Measurements from ENCODE around the gene SLC6A12.

Gene SLC6A12

DNA sequence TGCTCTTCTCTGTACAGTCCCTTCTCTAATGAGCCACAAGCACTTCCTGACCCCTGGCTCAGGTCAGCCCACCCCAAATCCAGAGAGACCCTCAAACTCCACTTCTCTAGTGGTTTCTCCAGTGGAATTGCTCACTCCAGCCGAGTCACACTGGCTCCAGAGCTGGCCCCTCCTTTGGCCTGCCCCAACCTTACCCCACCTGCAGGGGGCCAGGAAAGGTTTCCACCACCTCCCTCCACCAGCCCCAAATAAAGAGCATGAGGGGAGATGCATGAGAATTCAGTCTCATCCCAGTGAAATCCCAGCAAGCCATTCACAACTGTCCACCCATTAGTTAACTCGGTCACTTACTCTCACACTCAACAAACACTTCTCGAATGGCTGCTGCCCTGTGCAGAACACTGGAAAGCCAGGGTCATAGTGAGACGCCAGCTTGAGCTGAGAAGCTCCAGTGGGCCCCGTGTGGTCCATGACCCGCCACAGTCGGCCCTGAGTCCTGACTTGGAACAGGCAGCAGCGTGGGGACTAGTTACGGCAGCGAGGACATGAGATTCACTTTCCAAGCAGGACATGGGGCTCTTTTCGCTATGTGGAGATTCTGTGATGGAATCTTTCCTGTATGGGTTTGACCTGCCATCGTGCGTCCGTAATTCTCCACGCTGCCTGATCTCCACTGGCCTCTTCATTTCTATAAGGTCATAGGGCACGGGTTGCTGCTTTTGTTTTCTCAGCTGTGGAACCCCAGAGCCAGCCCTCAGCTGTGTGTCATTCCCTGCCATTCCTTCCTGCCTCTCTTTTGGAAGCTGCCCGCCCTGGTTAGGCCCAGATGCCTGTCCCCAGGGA is 44.2 kb downstream of the SLC6A12 start:
- H3K27ac ChIP-seq: no peak overlapping the region
- no peaks in the 10 kb centered on the region for H3K36me3 ChIP-seq (replicated peaks)
- TF ChIP-seq, protein P1, sequence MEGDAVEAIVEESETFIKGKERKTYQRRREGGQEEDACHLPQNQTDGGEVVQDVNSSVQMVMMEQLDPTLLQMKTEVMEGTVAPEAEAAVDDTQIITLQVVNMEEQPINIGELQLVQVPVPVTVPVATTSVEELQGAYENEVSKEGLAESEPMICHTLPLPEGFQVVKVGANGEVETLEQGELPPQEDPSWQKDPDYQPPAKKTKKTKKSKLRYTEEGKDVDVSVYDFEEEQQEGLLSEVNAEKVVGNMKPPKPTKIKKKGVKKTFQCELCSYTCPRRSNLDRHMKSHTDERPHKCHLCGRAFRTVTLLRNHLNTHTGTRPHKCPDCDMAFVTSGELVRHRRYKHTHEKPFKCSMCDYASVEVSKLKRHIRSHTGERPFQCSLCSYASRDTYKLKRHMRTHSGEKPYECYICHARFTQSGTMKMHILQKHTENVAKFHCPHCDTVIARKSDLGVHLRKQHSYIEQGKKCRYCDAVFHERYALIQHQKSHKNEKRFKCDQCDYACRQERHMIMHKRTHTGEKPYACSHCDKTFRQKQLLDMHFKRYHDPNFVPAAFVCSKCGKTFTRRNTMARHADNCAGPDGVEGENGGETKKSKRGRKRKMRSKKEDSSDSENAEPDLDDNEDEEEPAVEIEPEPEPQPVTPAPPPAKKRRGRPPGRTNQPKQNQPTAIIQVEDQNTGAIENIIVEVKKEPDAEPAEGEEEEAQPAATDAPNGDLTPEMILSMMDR (IDR thresholded peaks at IDR 0.05; ENCODE audit: low read depth, low read length, missing control alignments): peak; percentile 53
- H3K4me3 ChIP-seq (ENCODE audit: low read depth, low read length): no peak overlapping the region
- in situ Hi-C loops (cut with HindIII; ENCODE audit: low pct_ligation_motif_present, low sequenced_read_pairs): no loop called here
- DNase-seq: no peak
- no peaks in the 10 kb centered on the region for H3K27me3 ChIP-seq (replicated peaks)

DNA sequence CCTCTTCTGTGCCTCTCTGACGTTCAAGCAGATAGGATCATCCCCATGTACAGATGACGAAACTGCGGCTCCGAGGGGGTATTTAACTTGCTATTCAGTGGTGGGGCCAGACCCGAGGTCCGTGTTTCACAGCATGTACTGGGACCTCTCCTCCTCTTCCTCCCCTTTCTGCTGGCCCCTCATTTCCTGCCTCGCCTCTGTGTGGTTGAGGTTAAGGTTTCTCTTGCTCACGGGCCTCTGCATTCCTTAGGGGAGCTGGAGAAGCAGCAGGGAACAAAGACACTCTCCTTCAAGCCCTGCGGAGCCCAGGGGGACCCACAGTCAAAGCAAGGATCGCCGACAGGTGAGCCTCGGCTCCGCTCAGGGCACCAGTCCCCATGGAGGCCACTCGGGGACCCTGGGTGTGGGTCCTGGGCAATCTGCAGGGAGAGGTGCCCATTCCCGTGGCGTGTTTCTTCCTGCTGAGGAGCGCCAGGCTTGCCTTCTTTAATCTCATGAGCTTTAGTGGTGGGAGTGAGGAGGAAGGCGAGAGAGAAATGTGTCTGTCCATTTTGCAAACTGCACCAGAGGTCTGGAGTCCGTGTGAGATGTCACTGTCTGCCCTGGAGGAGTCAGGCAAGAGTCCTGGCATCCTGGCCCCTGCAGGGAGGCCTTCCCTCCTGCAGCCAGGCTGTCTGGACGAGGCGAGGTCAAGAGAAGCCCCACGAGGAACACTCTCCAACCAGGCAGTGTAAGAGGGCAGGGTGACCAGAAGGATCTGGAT is 45.0 kb downstream of the SLC6A12 start:
- H3K36me3 ChIP-seq (replicated peaks): no peaks in the 10 kb centered on the region
- no peak overlapping the region for H3K27ac ChIP-seq
- no peaks in the 10 kb centered on the region for H3K27me3 ChIP-seq (replicated peaks)
- no peak for DNase-seq
- H3K4me3 ChIP-seq (ENCODE audit: low read depth, low read length): no peak overlapping the region
- in situ Hi-C loops (cut with HindIII; ENCODE audit: low pct_ligation_motif_present, low sequenced_read_pairs): no loop called here
- TF ChIP-seq, protein P1 (IDR thresholded peaks at IDR 0.05; ENCODE audit: low read depth, low read length, missing control alignments): no peak

DNA sequence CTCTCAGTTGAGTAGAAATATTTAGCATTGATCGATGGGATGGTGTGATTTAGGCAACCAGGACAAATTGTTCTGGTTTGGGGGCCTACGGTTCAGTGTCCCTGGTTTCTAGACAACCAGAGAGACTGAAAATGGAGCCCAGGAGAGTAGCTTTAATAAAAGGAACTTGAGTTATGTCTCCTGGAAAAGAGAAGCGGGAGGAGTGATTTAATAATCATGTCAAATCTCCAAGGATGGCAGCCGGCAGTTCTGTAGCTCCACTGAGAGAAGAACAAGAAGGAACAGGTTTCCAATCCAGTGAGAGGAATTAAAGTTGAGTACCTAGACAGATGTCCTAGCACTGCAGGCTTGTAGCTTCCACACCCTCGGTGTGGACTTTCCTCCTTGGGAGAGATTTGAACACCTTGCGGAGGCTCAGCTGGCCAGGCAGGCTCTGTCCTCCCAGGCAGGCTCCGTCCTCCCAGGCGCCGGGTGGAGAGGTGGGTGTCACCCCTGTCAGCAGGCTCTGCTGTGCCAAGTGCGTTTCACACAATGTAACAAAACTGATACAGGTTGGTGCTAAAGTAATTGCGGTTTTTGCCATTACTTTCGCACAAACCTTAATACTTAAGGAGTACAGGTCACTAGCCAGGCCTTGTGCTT is 45.9 kb downstream of the SLC6A12 start:
- Histone ChIP-seq H3K27me3 (replicated peaks) (no peaks in the 10 kb centered on the region), H3K27ac (no peak overlapping the region), H3K36me3 (replicated peaks) (no peaks in the 10 kb centered on the region), H3K4me3 (ENCODE audit: low read depth, low read length) (no peak overlapping the region)
- TF ChIP-seq, protein P1 (IDR thresholded peaks at IDR 0.05; ENCODE audit: low read depth, low read length, missing control alignments): no peak
- no peak for DNase-seq
- in situ Hi-C loops (cut with HindIII; ENCODE audit: low pct_ligation_motif_present, low sequenced_read_pairs): no loop called here

DNA sequence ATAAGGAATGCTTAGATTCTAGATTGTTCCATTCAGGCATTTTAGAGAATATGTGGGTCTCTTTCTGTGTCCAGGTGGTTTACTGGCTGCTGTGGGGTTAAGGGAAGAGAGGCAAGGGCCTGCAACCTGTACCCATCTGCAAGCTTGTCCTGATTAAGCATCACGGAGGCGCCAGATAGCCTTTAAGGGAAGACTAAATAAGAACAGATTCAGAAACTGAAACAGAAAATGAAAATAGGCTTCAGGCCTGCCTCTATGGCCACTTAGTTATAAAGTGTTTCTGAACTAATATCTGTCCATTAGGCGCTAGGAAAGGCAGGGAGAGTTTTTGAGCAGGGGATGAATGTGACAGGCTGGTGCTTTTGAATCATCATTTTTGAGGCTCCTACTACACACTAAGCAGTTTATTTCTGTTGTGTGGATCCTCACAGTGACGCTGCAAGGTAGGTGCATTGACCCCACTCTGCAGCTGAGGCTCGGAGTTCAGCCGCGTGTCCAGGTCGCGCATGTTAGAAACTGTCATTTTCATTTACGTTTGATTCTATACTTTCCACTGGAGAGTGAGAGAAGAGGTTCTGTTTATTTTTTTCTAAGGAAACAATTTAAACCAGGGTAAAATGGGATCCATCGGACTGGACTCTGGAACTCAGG is 47.4 kb downstream of the SLC6A12 start:
- DNase-seq: no peak
- no peak overlapping the region for H3K4me3 ChIP-seq (ENCODE audit: low read depth, low read length)
- H3K27ac ChIP-seq: no peak overlapping the region
- in situ Hi-C loops (cut with HindIII; ENCODE audit: low pct_ligation_motif_present, low sequenced_read_pairs): no loop called here
- TF ChIP-seq, protein P1 (IDR thresholded peaks at IDR 0.05; ENCODE audit: low read depth, low read length, missing control alignments): no peak
- no peaks in the 10 kb centered on the region for H3K27me3 ChIP-seq (replicated peaks)
- H3K36me3 ChIP-seq (replicated peaks): no peaks in the 10 kb centered on the region

DNA sequence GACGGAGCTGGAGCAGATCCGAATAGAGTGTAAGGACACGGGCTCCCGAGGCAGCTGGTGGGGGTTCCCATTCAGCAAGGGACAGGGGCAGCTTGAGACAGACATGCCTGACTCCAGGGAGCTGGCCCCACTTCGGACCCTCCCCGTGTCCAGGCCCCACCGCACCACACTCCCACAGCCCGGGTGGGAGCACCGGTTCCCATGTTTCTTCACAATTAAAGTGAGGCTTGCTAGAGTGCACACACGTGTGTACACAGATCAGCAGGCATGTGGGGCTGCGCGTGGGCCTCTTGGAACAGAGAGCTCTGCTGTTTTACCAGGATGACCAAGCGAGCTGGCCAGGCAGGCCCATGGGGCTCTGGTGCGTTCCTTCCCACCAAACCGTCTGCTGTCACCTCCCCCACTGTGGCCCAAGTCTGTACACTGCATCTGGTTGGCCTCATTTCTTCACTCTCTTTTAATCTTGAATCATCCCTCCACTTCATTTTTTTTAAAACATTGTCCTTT is 48.0 kb downstream of the SLC6A12 start:
- H3K36me3 ChIP-seq (replicated peaks): no peaks in the 10 kb centered on the region
- H3K27ac ChIP-seq: no peak overlapping the region
- H3K4me3 ChIP-seq (ENCODE audit: low read depth, low read length): no peak overlapping the region
- no peak for DNase-seq
- TF ChIP-seq, protein P1 (IDR thresholded peaks at IDR 0.05; ENCODE audit: low read depth, low read length, missing control alignments): no peak
- in situ Hi-C loops (cut with HindIII; ENCODE audit: low pct_ligation_motif_present, low sequenced_read_pairs): no loop called here
- no peaks in the 10 kb centered on the region for H3K27me3 ChIP-seq (replicated peaks)
